DMS53 (cell line): ENCODE data around the gene PLCD4.

Experiments used
- DNase-seq: peaks from one replicate; lab custom pipeline; 2025; lab: John Stamatoyannopoulos, UW

PLCD4 gene

GRCh38 chr2:218621007-218621406 lies 13.3 kb downstream of the PLCD4 start:
- no peak for DNase-seq

GRCh38 chr2:218622606-218623365 lies 15.1 kb downstream of the PLCD4 start:
- DNase-seq: no peak

- DNase-seq: no peak
Measured at GRCh38 chr2:218623366-218623705, 15.6 kb downstream of the PLCD4 start.

- no peak for DNase-seq
Measured at GRCh38 chr2:218626369-218626768, 18.7 kb downstream of the PLCD4 start.

- no peak for DNase-seq
Measured at GRCh38 chr2:218627939-218628338, 20.2 kb downstream of the PLCD4 start.

GRCh38 chr2:218631837-218632236 lies 24.1 kb downstream of the PLCD4 start:
- DNase-seq: no peak

GRCh38 chr2:218635719-218636118 lies 28.0 kb downstream of the PLCD4 start:
- DNase-seq: no peak

- DNase-seq: no peak
Measured at GRCh38 chr2:218638372-218638771, 30.7 kb downstream of the PLCD4 start.

- DNase-seq: no peak
Measured at GRCh38 chr2:218642121-218642656, 34.5 kb downstream of the PLCD4 start.

GRCh38 chr2:218642786-218643185 lies 35.1 kb downstream of the PLCD4 start:
- DNase-seq: no peak

GRCh38 chr2:218643751-218644310 lies 36.1 kb downstream of the PLCD4 start:
- DNase-seq: no peak

GRCh38 chr2:218644721-218645120 lies 37.0 kb downstream of the PLCD4 start:
- DNase-seq: no peak

GRCh38 chr2:218645126-218645525 lies 37.4 kb downstream of the PLCD4 start:
- DNase-seq: no peak

GRCh38 chr2:218648088-218648786 lies 40.5 kb downstream of the PLCD4 start:
- DNase-seq: peak; percentile 71

GRCh38 chr2:218648787-218649100 lies 41.0 kb downstream of the PLCD4 start:
- no peak for DNase-seq

- no peak for DNase-seq
Measured at GRCh38 chr2:218655751-218656150, 48.1 kb downstream of the PLCD4 start.

GRCh38 chr2:218658671-218659257 lies 51.1 kb downstream of the PLCD4 start:
- DNase-seq: peak; percentile 79

GRCh38 chr2:218659258-218659987 lies 51.7 kb downstream of the PLCD4 start, which contains the start of the genes BCS1L and ZNF142:
BCS1L (plus strand) TSS chr2:218659683; CDS start chr2:218660988, 1,305 bp downstream.
ZNF142 (minus strand) TSS chr2:218659623; CDS start chr2:218656429, 3,194 bp downstream.
- peak; percentile 92 for DNase-seq

GRCh38 chr2:218659988-218660358 lies 52.3 kb downstream of the PLCD4 start:
- DNase-seq: no peak

GRCh38 chr2:218662377-218662776 lies 54.7 kb downstream of the PLCD4 start:
- DNase-seq: no peak

GRCh38 chr2:218662827-218663226 lies 55.1 kb downstream of the PLCD4 start:
- DNase-seq: no peak

GRCh38 chr2:218663901-218664300 lies 56.2 kb downstream of the PLCD4 start:
- DNase-seq: no peak
